ENCODE measurements around the gene PIR.

DNA sequence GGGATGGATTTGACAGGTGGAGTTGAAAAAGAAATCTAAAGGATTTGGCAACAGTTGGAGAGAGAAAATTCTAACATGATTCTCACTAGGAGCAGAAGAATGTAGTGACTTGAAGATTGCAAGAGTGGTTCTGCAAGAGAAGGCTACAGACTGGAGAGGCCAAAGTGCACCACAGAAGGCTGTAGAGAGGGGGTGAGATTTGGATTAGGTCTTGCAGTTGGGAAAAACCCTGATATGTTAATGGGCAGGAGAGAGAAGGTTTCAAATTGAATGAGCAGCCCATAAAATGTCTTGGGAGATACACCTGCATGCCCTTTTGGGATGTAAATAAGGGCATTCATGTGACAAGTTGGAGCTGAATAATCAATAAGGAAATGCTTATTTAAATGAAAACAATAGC is 94.3 kb downstream of the PIR start:
- TF ChIP-seq, protein P1, sequence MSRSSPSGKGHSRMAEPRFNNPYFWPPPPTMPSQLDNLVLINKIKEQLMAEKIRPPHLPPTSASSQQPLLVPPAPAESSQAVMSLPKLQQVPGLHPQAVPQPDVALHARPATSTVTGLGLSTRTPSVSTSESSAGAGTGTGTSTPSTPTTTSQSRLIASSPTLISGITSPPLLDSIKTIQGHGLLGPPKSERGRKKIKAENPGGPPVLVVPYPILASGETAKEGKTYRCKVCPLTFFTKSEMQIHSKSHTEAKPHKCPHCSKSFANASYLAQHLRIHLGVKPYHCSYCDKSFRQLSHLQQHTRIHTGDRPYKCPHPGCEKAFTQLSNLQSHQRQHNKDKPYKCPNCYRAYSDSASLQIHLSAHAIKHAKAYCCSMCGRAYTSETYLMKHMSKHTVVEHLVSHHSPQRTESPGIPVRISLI (tag by site-specific recombination; IDR thresholded peaks at IDR 0.05) = no peak
- TF ChIP-seq, protein P2, sequence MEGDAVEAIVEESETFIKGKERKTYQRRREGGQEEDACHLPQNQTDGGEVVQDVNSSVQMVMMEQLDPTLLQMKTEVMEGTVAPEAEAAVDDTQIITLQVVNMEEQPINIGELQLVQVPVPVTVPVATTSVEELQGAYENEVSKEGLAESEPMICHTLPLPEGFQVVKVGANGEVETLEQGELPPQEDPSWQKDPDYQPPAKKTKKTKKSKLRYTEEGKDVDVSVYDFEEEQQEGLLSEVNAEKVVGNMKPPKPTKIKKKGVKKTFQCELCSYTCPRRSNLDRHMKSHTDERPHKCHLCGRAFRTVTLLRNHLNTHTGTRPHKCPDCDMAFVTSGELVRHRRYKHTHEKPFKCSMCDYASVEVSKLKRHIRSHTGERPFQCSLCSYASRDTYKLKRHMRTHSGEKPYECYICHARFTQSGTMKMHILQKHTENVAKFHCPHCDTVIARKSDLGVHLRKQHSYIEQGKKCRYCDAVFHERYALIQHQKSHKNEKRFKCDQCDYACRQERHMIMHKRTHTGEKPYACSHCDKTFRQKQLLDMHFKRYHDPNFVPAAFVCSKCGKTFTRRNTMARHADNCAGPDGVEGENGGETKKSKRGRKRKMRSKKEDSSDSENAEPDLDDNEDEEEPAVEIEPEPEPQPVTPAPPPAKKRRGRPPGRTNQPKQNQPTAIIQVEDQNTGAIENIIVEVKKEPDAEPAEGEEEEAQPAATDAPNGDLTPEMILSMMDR (tag by site-specific recombination; IDR thresholded peaks at IDR 0.05) = no peak
- TF ChIP-seq ZNF624 (tag by site-specific recombination; IDR thresholded peaks at IDR 0.05) = no peak

Measured in HEK293 (cell line).